ENCODE results near the gene RAPGEF6. TPM values are rescaled to one million over a fixed set of nuclear protein-coding genes. Genes with fewer than 3 reads are reported as not detected.
"Not testable (repeated sequence)": the region's sequence is repeated elsewhere in the genome, so short reads cannot be mapped to it uniquely, and the experiment has no call there.

The RAPGEF6 gene
- polyA plus RNA-seq, 4 donors: 13.5 to 18.5 (median 15.4) TPM

GRCh38 chr5:131511934-131512333 is 123.1 kb downstream of the RAPGEF6 start:
- no peak for DNase-seq (ENCODE audit: low read depth in 4 of 4, low spot score in 2 of 4)

GRCh38 chr5:131509801-131510200 is 125.2 kb downstream of the RAPGEF6 start:
- DNase-seq (ENCODE audit: low read depth in 4 of 4, low spot score in 2 of 4): no peak

GRCh38 chr5:131505237-131505908 is 129.7 kb downstream of the RAPGEF6 start:
- DNase-seq (ENCODE audit: low read depth in 4 of 4, low spot score in 2 of 4): no peak

GRCh38 chr5:131496400-131496713 is 138.7 kb downstream of the RAPGEF6 start:
- DNase-seq (ENCODE audit: low read depth in 4 of 4, low spot score in 2 of 4): no peak

GRCh38 chr5:131495536-131496399 is 139.3 kb downstream of the RAPGEF6 start:
- DNase-seq (ENCODE audit: low read depth in 4 of 4, low spot score in 2 of 4): no peak

- no peak for DNase-seq (ENCODE audit: low read depth in 4 of 4, low spot score in 2 of 4)
Observed at GRCh38 chr5:131491749-131492148, 143.3 kb downstream of the RAPGEF6 start.

- no peak for DNase-seq (ENCODE audit: low read depth in 4 of 4, low spot score in 2 of 4)
Observed at GRCh38 chr5:131488463-131488862, 146.6 kb downstream of the RAPGEF6 start.

GRCh38 chr5:131487371-131487770 is 147.7 kb downstream of the RAPGEF6 start:
- DNase-seq (ENCODE audit: low read depth in 4 of 4, low spot score in 2 of 4): not testable (repeated sequence)

- no peak for DNase-seq (ENCODE audit: low read depth in 4 of 4, low spot score in 2 of 4)
Observed at GRCh38 chr5:131482617-131483016, 152.4 kb downstream of the RAPGEF6 start.

- no peak for DNase-seq (ENCODE audit: low read depth in 4 of 4, low spot score in 2 of 4)
Observed at GRCh38 chr5:131481569-131481968, 153.5 kb downstream of the RAPGEF6 start.

- no peak for DNase-seq (ENCODE audit: low read depth in 4 of 4, low spot score in 2 of 4)
Observed at GRCh38 chr5:131475541-131475941, 159.5 kb downstream of the RAPGEF6 start.

- no peak for DNase-seq (ENCODE audit: low read depth in 4 of 4, low spot score in 2 of 4)
Observed at GRCh38 chr5:131473731-131474130, 161.3 kb downstream of the RAPGEF6 start.

GRCh38 chr5:131466171-131466766 is 168.8 kb downstream of the RAPGEF6 start:
- no peak for DNase-seq (ENCODE audit: low read depth in 4 of 4, low spot score in 2 of 4)

GRCh38 chr5:131463656-131464055 is 171.4 kb downstream of the RAPGEF6 start:
- DNase-seq (ENCODE audit: low read depth in 4 of 4, low spot score in 2 of 4): no peak

- no peak for DNase-seq (ENCODE audit: low read depth in 4 of 4, low spot score in 2 of 4)
Observed at GRCh38 chr5:131462454-131462853, 172.6 kb downstream of the RAPGEF6 start.

- no peak for DNase-seq (ENCODE audit: low read depth in 4 of 4, low spot score in 2 of 4)
Observed at GRCh38 chr5:131461742-131462141, 173.3 kb downstream of the RAPGEF6 start.

GRCh38 chr5:131460867-131461572 is 174.0 kb downstream of the RAPGEF6 start:
- no peak for DNase-seq (ENCODE audit: low read depth in 4 of 4, low spot score in 2 of 4)

GRCh38 chr5:131460133-131460532 is 174.9 kb downstream of the RAPGEF6 start:
- DNase-seq (ENCODE audit: low read depth in 4 of 4, low spot score in 2 of 4): no peak

GRCh38 chr5:131459216-131459615 is 175.8 kb downstream of the RAPGEF6 start:
- DNase-seq (ENCODE audit: low read depth in 4 of 4, low spot score in 2 of 4): no peak

GRCh38 chr5:131457193-131457592 is 177.8 kb downstream of the RAPGEF6 start:
- DNase-seq (ENCODE audit: low read depth in 4 of 4, low spot score in 2 of 4): no peak

- DNase-seq (ENCODE audit: low read depth in 4 of 4, low spot score in 2 of 4): no peak
Observed at GRCh38 chr5:131450941-131451340, 184.1 kb downstream of the RAPGEF6 start.
